Loucy (cell line): ENCODE results near the gene LATS1.
"Not testable (repeated sequence)": the region's sequence is repeated elsewhere in the genome, so short reads cannot be mapped to it uniquely, and the experiment has no call there.

ENCODE experiments used
- CTCF ChIP-seq: fragments of 200-600 bp; sonication (generic); conservative IDR thresholded peaks from 2 replicates; pipeline ENCODE4 v1.5.1; 2014; ENCODE audit warnings: mild to moderate bottlenecking, antibody characterized with exemption, low read length
- EZH2phosphoT487 ChIP-seq: fragments of 200-600 bp; IDR thresholded peaks from 2 replicates; pipeline ENCODE4 v1.6.1; 2018; ENCODE audit warnings: antibody characterized with exemption, mild to moderate bottlenecking, moderate library complexity, borderline replicate concordance

- not testable (repeated sequence) for TF ChIP-seq CTCF, EZH2phosphoT487
These were observed 31.2 kb upstream of the LATS1 start for GRCh38 chr6:149749082-149749593.
